Neural cell (in vitro differentiated cells): ENCODE measurements around the gene NACC1. TPM values are rescaled to one million over a fixed set of nuclear protein-coding genes. Genes with fewer than 3 reads are reported as not detected.

ENCODE experiments used
- H2AFZ ChIP-seq: fragments of 200-600, 300-800 bp; sonication (generic), shearing (Covaris generic); 2 replicates; pipeline ENCODE4 v1.6.0; 2014; ENCODE audit warnings: low read depth, mild to moderate bottlenecking, antibody characterized with exemption, low read length, moderate library complexity
- H3F3A ChIP-seq: fragments of 200-600 bp; shearing (Covaris generic); 2 replicates; pipeline ENCODE4 v1.6.1; 2016; ENCODE audit warnings: mild to moderate bottlenecking, moderate library complexity, mixed read lengths, antibody characterized with exemption, low read length; ENCODE audit not compliant: insufficient read depth, poor library complexity, severe bottlenecking
- H3K27ac ChIP-seq: fragments of 200-600, 300-800 bp; sonication (generic), shearing (Covaris generic); 2 replicates; pipeline ENCODE4 v1.5.1; 2014; ENCODE audit warnings: mild to moderate bottlenecking, low read length, moderate library complexity
- H3K27me3 ChIP-seq: fragments of 300-800, 200-600 bp; sonication (generic), shearing (Covaris generic); 2 replicates; pipeline ENCODE4 v1.6.0; 2014; ENCODE audit warnings: mild to moderate bottlenecking, low read depth, low read length, moderate library complexity; ENCODE audit not compliant: insufficient read depth
- H3K36me3 ChIP-seq: fragments of 300-800, 200-600 bp; sonication (generic), shearing (Covaris generic); 2 replicates; pipeline ENCODE4 v1.5.1; 2014; ENCODE audit warnings: mild to moderate bottlenecking, antibody characterized with exemption, low read length, moderate library complexity; ENCODE audit not compliant: insufficient read depth
- H3K4me2 ChIP-seq: fragments of 300-800, 200-600 bp; sonication (generic), shearing (Covaris generic); 2 replicates; pipeline ENCODE4 v1.6.0; 2014; ENCODE audit warnings: mild to moderate bottlenecking, low read length
- H3K4me3 ChIP-seq: fragments of 300-800, 200-600 bp; sonication (generic), shearing (Covaris generic); 2 replicates; pipeline ENCODE4 v1.5.1; 2014; ENCODE audit warnings: mild to moderate bottlenecking, low read length, moderate library complexity
- H3K79me2 ChIP-seq: fragments of 200-600 bp; shearing (Covaris generic); replicated peaks from 2 replicates; pipeline ENCODE4 v1.6.0; 2014; ENCODE audit warnings: mild to moderate bottlenecking, low read length, moderate library complexity; ENCODE audit not compliant: insufficient read depth
- H3K9ac ChIP-seq: fragments of 300-800, 200-600 bp; sonication (generic), shearing (Covaris generic); 2 replicates; pipeline ENCODE4 v1.6.1; 2016; ENCODE audit warnings: mild to moderate bottlenecking, low read length, mixed read lengths
- H3K9me2 ChIP-seq: fragments of 200-600 bp; shearing (Covaris generic); 2 replicates; pipeline ENCODE4 v1.6.1; 2016; ENCODE audit warnings: mild to moderate bottlenecking, low read length, mixed read lengths; ENCODE audit not compliant: insufficient read depth
- H3K9me3 ChIP-seq: fragments of 200-600, 300-800 bp; sonication (generic), shearing (Covaris generic); 2 replicates; pipeline ENCODE4 v1.6.1; 2016; ENCODE audit warnings: mild to moderate bottlenecking, mixed run types, low read length, moderate library complexity, mixed read lengths
- H4K20me1 ChIP-seq: fragments of 200-600 bp; shearing (Covaris generic); 2 replicates; pipeline ENCODE4 v1.6.1; 2016; ENCODE audit warnings: mild to moderate bottlenecking, mixed run types; ENCODE audit not compliant: insufficient read depth
- EP300 ChIP-seq: fragments of 450-650 bp; conservative IDR thresholded peaks from 2 replicates; pipeline ENCODE4 v1.6.1; 2014; ENCODE audit warnings: antibody characterized with exemption, mild to moderate bottlenecking, moderate library complexity; ENCODE audit not compliant: poor library complexity, severe bottlenecking
- EZH2 ChIP-seq: fragments of 200-600, 300-800 bp; shearing (Covaris generic), sonication (generic); IDR thresholded peaks from 2 replicates; pipeline ENCODE4 v1.6.1; 2014; ENCODE audit warnings: antibody characterized with exemption, low read length, borderline replicate concordance, mild to moderate bottlenecking; ENCODE audit not compliant: insufficient read depth, poor library complexity, severe bottlenecking
- MXI1 ChIP-seq: fragments of 450-650 bp; conservative IDR thresholded peaks from 2 replicates; pipeline ENCODE4 v1.6.1; 2014; ENCODE audit warnings: antibody characterized with exemption, mild to moderate bottlenecking; ENCODE audit not compliant: poor library complexity, severe bottlenecking
- POLR2AphosphoS5 ChIP-seq: IDR thresholded peaks from 2 replicates; pipeline ENCODE4 v1.6.1; 2012
- RAD21 ChIP-seq: fragments of 450-650 bp; conservative IDR thresholded peaks from 2 replicates; pipeline ENCODE4 v1.6.1; 2014; ENCODE audit warnings: antibody characterized with exemption, mild to moderate bottlenecking, moderate library complexity
- SMC3 ChIP-seq: fragments of 450-650 bp; conservative IDR thresholded peaks from 2 replicates; pipeline ENCODE4 v1.6.1; 2014; ENCODE audit warnings: antibody characterized with exemption, mild to moderate bottlenecking, moderate library complexity; ENCODE audit not compliant: poor library complexity
- TAF1 ChIP-seq: IDR thresholded peaks from 2 replicates; pipeline ENCODE4 v1.6.1; 2012; ENCODE audit warnings: low read depth
- polyA plus RNA-seq: library from polyadenylated mRNA; depleted of rRNA; stranded (reverse); fragments of >200 nt; gene quantifications from 2 replicates; pipeline ENCODE4 v1.2.3, GENCODE V29; 2014
- TF ChIP-seq, protein P1 (sequence below): IDR thresholded peaks from 2 replicates; pipeline ENCODE4 v1.6.1; 2012; ENCODE audit warnings: borderline replicate concordance
- TF ChIP-seq, protein P2 (sequence below): fragments of 450-650 bp; IDR thresholded peaks from 2 replicates; pipeline ENCODE4 v1.5.1; 2014; ENCODE audit warnings: antibody characterized with exemption, mild to moderate bottlenecking, moderate library complexity; ENCODE audit not compliant: poor library complexity, severe bottlenecking

Gene NACC1
- polyA plus RNA-seq, 1 donor from 2014 or later, result 16.1 TPM

DNA sequence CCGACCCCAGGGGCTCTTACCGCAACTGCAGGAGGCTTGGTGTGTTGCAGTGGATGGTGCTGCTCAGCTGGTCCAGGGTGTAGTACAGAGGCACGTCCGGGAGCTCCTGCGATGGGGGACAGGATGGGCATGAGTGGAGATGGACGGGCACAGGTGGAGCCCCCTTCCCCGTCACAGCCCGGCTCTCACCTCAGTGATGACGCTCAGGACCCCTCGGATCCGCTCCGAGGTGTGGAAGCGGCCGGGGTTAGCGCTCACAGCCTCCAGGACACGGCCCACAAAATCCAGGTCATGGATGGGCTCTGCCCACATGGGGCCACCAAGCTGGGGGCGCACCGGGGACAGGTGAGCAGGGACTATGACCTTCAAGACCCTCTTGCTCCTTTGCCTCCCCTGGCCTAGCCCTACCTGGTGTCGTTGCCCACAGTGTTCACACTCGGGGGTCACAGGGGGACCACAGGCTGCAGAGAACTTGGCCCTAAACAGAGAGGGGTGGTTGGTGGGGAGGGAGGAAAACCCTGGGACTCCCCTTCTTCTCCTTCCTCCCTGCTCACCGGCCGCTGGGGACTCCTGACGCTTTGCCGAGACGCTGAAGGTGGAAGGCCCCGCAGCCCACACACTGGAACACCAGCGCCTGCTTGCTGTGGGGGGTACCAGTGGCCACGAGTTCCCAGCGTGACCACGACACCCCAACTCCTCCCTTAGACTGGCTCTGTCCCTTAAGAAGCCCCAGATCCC, 8.5 kb upstream of the NACC1 start:
- Histone ChIP-seq H3F3A (no peaks in the 10 kb centered on the region), H4K20me1 (no peaks in the 10 kb centered on the region), H3K27ac (no peak overlapping the region), H3K79me2 (no peaks in the 10 kb centered on the region), H3K27me3 (no peaks in the 10 kb centered on the region), H3K9me3 (no peaks in the 10 kb centered on the region), H3K4me3 (no peak overlapping the region), H3K9ac (no peak overlapping the region), H3K36me3 (no peaks in the 10 kb centered on the region), H2AFZ (no peak overlapping the region), H3K9me2 (no peaks in the 10 kb centered on the region), H3K4me2 (no peak overlapping the region)
- no peak for TF ChIP-seq SMC3
- TF ChIP-seq EP300, result no peak
- TF ChIP-seq TAF1, result no peak
- TF ChIP-seq, protein P1, sequence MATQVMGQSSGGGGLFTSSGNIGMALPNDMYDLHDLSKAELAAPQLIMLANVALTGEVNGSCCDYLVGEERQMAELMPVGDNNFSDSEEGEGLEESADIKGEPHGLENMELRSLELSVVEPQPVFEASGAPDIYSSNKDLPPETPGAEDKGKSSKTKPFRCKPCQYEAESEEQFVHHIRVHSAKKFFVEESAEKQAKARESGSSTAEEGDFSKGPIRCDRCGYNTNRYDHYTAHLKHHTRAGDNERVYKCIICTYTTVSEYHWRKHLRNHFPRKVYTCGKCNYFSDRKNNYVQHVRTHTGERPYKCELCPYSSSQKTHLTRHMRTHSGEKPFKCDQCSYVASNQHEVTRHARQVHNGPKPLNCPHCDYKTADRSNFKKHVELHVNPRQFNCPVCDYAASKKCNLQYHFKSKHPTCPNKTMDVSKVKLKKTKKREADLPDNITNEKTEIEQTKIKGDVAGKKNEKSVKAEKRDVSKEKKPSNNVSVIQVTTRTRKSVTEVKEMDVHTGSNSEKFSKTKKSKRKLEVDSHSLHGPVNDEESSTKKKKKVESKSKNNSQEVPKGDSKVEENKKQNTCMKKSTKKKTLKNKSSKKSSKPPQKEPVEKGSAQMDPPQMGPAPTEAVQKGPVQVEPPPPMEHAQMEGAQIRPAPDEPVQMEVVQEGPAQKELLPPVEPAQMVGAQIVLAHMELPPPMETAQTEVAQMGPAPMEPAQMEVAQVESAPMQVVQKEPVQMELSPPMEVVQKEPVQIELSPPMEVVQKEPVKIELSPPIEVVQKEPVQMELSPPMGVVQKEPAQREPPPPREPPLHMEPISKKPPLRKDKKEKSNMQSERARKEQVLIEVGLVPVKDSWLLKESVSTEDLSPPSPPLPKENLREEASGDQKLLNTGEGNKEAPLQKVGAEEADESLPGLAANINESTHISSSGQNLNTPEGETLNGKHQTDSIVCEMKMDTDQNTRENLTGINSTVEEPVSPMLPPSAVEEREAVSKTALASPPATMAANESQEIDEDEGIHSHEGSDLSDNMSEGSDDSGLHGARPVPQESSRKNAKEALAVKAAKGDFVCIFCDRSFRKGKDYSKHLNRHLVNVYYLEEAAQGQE, result no peak
- TF ChIP-seq MXI1, result no peak
- TF ChIP-seq, protein P2, sequence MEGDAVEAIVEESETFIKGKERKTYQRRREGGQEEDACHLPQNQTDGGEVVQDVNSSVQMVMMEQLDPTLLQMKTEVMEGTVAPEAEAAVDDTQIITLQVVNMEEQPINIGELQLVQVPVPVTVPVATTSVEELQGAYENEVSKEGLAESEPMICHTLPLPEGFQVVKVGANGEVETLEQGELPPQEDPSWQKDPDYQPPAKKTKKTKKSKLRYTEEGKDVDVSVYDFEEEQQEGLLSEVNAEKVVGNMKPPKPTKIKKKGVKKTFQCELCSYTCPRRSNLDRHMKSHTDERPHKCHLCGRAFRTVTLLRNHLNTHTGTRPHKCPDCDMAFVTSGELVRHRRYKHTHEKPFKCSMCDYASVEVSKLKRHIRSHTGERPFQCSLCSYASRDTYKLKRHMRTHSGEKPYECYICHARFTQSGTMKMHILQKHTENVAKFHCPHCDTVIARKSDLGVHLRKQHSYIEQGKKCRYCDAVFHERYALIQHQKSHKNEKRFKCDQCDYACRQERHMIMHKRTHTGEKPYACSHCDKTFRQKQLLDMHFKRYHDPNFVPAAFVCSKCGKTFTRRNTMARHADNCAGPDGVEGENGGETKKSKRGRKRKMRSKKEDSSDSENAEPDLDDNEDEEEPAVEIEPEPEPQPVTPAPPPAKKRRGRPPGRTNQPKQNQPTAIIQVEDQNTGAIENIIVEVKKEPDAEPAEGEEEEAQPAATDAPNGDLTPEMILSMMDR, result no peak
- TF ChIP-seq POLR2AphosphoS5, result no peak
- no peak for TF ChIP-seq EZH2
- TF ChIP-seq RAD21, result no peak

DNA sequence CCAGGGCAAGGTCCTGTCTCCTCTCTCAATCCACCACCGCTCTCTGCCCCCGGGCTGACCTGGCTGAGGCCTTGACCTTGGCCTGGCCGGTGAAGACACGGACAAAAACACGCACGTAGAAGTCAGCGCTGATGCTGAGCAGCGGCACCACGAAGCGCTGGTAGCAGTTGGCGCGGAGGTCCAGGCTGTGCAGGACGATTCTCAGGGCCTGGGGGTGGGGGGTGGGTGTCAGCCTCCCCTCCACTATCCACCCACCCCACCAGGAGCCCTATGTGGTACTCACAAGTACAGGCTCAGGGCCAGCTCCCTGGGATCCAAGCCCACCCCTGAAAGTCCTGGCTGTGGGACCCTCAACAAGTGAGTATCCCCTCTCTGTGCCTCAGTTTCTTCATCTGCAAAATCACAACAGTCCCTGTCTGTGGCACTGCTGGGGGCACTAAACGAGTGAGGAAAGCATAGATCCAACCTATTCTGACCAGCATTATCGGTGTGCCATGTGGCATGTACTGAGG, 7.9 kb upstream of the NACC1 start:
- H2AFZ ChIP-seq, result no peak overlapping the region
- no peaks in the 10 kb centered on the region for H3F3A ChIP-seq
- no peak overlapping the region for H3K4me2 ChIP-seq
- no peaks in the 10 kb centered on the region for H3K27me3 ChIP-seq
- TF ChIP-seq RAD21 (no peak), TAF1 (no peak), EP300 (no peak)
- H3K4me3 ChIP-seq, result no peak overlapping the region
- H3K36me3 ChIP-seq, result no peaks in the 10 kb centered on the region
- H4K20me1 ChIP-seq, result no peaks in the 10 kb centered on the region
- no peaks in the 10 kb centered on the region for H3K9me2 ChIP-seq
- H3K9ac ChIP-seq, result no peak overlapping the region
- no peaks in the 10 kb centered on the region for H3K9me3 ChIP-seq
- H3K79me2 ChIP-seq, result no peaks in the 10 kb centered on the region
- no peak overlapping the region for H3K27ac ChIP-seq
